ENCODE measurements around the gene VTI1B.
"Not testable (repeated sequence)": the region's sequence is repeated elsewhere in the genome, so short reads cannot be mapped to it uniquely, and the experiment has no call there.

GRCh38 chr14:67600562-67600974, 73.9 kb downstream of the VTI1B start:
- TF ChIP-seq CTCF (IDR thresholded peaks at IDR 0.05; ENCODE audit: insufficient read depth, low read length, poor library complexity, severe bottlenecking); EZH2phosphoT487 (conservative IDR thresholded peaks at IDR 0.05; ENCODE audit: low read length): not testable (repeated sequence)
